AG09319 (cell line): ENCODE measurements around the gene PLA2G1B.

Experiments
- DNase-seq: peaks from one replicate; pipeline ENCODE4 v3.0.0-alpha.2; 2010; ENCODE audit warnings: low read depth; ENCODE audit errors: extremely low read depth
- CTCF ChIP-seq: IDR thresholded peaks from 2 replicates; pipeline ENCODE4 v1.5.1; 2011; ENCODE audit warnings: low read depth, mild to moderate bottlenecking, inconsistent platforms, low read length, moderate library complexity

The PLA2G1B gene

GRCh38 chr12:120365675-120366340 is 38.2 kb upstream of the PLA2G1B start:
- no peak for DNase-seq
- no peak for TF ChIP-seq CTCF

- DNase-seq = no peak
- TF ChIP-seq CTCF = no peak
These were observed 36.9 kb upstream of the PLA2G1B start for GRCh38 chr12:120364487-120364886.

GRCh38 chr12:120363274-120363855 is 35.8 kb upstream of the PLA2G1B start:
- TF ChIP-seq CTCF = no peak
- DNase-seq = no peak

GRCh38 chr12:120362516-120363273 is 35.1 kb upstream of the PLA2G1B start:
- DNase-seq = no peak
- no peak for TF ChIP-seq CTCF

- TF ChIP-seq CTCF = no peak
- peak; percentile 25 for DNase-seq
These were observed 34.1 kb upstream of the PLA2G1B start for GRCh38 chr12:120361506-120362208.

- DNase-seq = no peak
- TF ChIP-seq CTCF = no peak
These were observed 31.5 kb upstream of the PLA2G1B start for GRCh38 chr12:120359128-120359527.
